ENCODE measurements around the gene TMEM174.

GRCh38 chr5:73130811-73131210 lies 42.2 kb upstream of the TMEM174 start:
- TF ChIP-seq CTCF (IDR thresholded peaks at IDR 0.05; ENCODE audit: low read depth, low read length): no peak
- no peak for TF ChIP-seq EZH2phosphoT487 (IDR thresholded peaks at IDR 0.05; ENCODE audit: low read depth)
